ENCODE results near the gene MLST8. TPM values are rescaled to one million over a fixed set of nuclear protein-coding genes. Genes with fewer than 3 reads are reported as not detected.

MLST8 gene
- total RNA-seq, 1 donor from 2014 or later = 29.9 TPM

- ATAC-seq (no peak), DNase-seq (no peak)
- Histone ChIP-seq H3K4me3 (no peak overlapping the region), H3K9me3 (no peaks in the 10 kb centered on the region), H3K27ac (no peak overlapping the region), H3K27me3 (no peaks in the 10 kb centered on the region), H3K36me3 (peaks cover 25% of the 10 kb centered on the region), H3K4me1 (peaks cover 25% of the 10 kb centered on the region)
- intact Hi-C loops (cut with DNase I) = no loop called here
- no peak for TF ChIP-seq CTCF (IDR thresholded peaks at IDR 0.05)
Measured at GRCh38 chr16:2163211-2163881, 41.9 kb upstream of the MLST8 start.

- DNase-seq (no peak), ATAC-seq (no peak)
- Histone ChIP-seq H3K27ac (no peak overlapping the region), H3K36me3 (peaks cover 30% of the 10 kb centered on the region), H3K9me3 (no peaks in the 10 kb centered on the region), H3K4me3 (no peak overlapping the region), H3K4me1 (peaks cover 3% of the 10 kb centered on the region), H3K27me3 (no peaks in the 10 kb centered on the region)
- no peak for TF ChIP-seq CTCF (IDR thresholded peaks at IDR 0.05)
- intact Hi-C loops (cut with DNase I) = no loop called here
Measured at GRCh38 chr16:2165861-2166260, 39.4 kb upstream of the MLST8 start.

- intact Hi-C loops (cut with DNase I) = no loop called here
- Histone ChIP-seq H3K27ac (no peak overlapping the region), H3K4me1 (no peaks in the 10 kb centered on the region), H3K27me3 (no peaks in the 10 kb centered on the region), H3K9me3 (no peaks in the 10 kb centered on the region), H3K36me3 (peaks cover 32% of the 10 kb centered on the region), H3K4me3 (no peak overlapping the region)
- no peak for TF ChIP-seq CTCF (IDR thresholded peaks at IDR 0.05)
- no peak for DNase-seq
- ATAC-seq = no peak
Measured at GRCh38 chr16:2166263-2167067, 38.8 kb upstream of the MLST8 start.

- no peak overlapping the region for H3K27ac ChIP-seq
- no peak for DNase-seq
- no peak overlapping the region for H3K4me3 ChIP-seq
- peaks cover 37% of the 10 kb centered on the region for H3K36me3 ChIP-seq
- intact Hi-C loops (cut with DNase I) = no loop called here
- H3K27me3 ChIP-seq = no peaks in the 10 kb centered on the region
- no peak for TF ChIP-seq CTCF (IDR thresholded peaks at IDR 0.05)
- no peaks in the 10 kb centered on the region for H3K4me1 ChIP-seq
- H3K9me3 ChIP-seq = no peaks in the 10 kb centered on the region
- ATAC-seq = no peak
Measured at GRCh38 chr16:2167068-2167638, 38.1 kb upstream of the MLST8 start.

GRCh38 chr16:2170080-2170479 lies 35.2 kb upstream of the MLST8 start:
- TF ChIP-seq CTCF (IDR thresholded peaks at IDR 0.05) = no peak
- Histone ChIP-seq H3K27ac (peak overlapping the region; percentile 68), H3K4me1 (no peaks in the 10 kb centered on the region), H3K36me3 (peaks cover 59% of the 10 kb centered on the region), H3K27me3 (no peaks in the 10 kb centered on the region), H3K4me3 (peak overlapping the region; percentile 47), H3K9me3 (no peaks in the 10 kb centered on the region)
- intact Hi-C loops (cut with DNase I) = no loop called here
- ATAC-seq (peak; percentile 46), DNase-seq (no peak)
